Measurements from ENCODE around the gene FERMT2.
A peak's percentile ranks its signal among the peaks of the same experiment; 100 is the strongest.

FERMT2 gene

GRCh38 chr14:52898496-52898895 is 52.4 kb downstream of the FERMT2 start:
- no peaks in the 10 kb centered on the region for H3K27me3 ChIP-seq
- H3K9me3 ChIP-seq (replicated peaks in 1 of 11) = no peaks in the 10 kb centered on the region
- H3K36me3 ChIP-seq = no peaks in the 10 kb centered on the region
- H3K9ac ChIP-seq = no peak overlapping the region
- H3K4me1 ChIP-seq = peaks cover 3 to 30% (median 20%) of the 10 kb centered on the region in 10 experiments; a peak in 19 of 20 replicates
- H4K20me1 ChIP-seq = no peaks in the 10 kb centered on the region
- no peak overlapping the region for H3K4me3 ChIP-seq
- H3K27ac ChIP-seq = no peak overlapping the region
- H3K4me2 ChIP-seq = no peak overlapping the region
- no peak for TF ChIP-seq Cebpa-rat (IDR thresholded peaks at IDR 0.05)

- Histone ChIP-seq H3K27ac (peak overlapping the region in 5 of 11 experiments; percentile 11 to 60 (median 32); a peak in 6 of 22 replicates), H3K4me2 (peak overlapping the region in 10 of 11 experiments; percentile 11 to 56 (median 28); a peak in 15 of 22 replicates), H3K36me3 (no peaks in the 10 kb centered on the region), H3K9ac (no peak overlapping the region), H3K4me3 (no peak overlapping the region), H4K20me1 (no peaks in the 10 kb centered on the region), H3K27me3 (no peaks in the 10 kb centered on the region), H3K4me1 (peaks cover 3 to 30% (median 19%) of the 10 kb centered on the region in 10 experiments; a peak in 19 of 20 replicates), H3K9me3 (replicated peaks in 1 of 11) (no peaks in the 10 kb centered on the region)
- no peak for TF ChIP-seq Cebpa-rat (IDR thresholded peaks at IDR 0.05)
Observed at GRCh38 chr14:52895000-52895399, 55.9 kb downstream of the FERMT2 start.

- Histone ChIP-seq H4K20me1 (no peaks in the 10 kb centered on the region), H3K27ac (no peak overlapping the region), H3K36me3 (no peaks in the 10 kb centered on the region), H3K9me3 (replicated peaks in 1 of 11) (no peaks in the 10 kb centered on the region), H3K4me1 (peaks cover 3 to 30% (median 19%) of the 10 kb centered on the region in 10 experiments; a peak in 19 of 20 replicates), H3K9ac (no peak overlapping the region), H3K4me2 (no peak overlapping the region), H3K4me3 (no peak overlapping the region), H3K27me3 (no peaks in the 10 kb centered on the region)
- no peak for TF ChIP-seq Cebpa-rat (IDR thresholded peaks at IDR 0.05)
Observed at GRCh38 chr14:52891800-52892199, 59.0 kb downstream of the FERMT2 start.

GRCh38 chr14:52888839-52889838 is 61.7 kb downstream of the FERMT2 start:
- no peak overlapping the region for H3K4me2 ChIP-seq
- H3K27ac ChIP-seq = no peak overlapping the region
- no peaks in the 10 kb centered on the region for H3K27me3 ChIP-seq
- TF ChIP-seq Cebpa-rat (IDR thresholded peaks at IDR 0.05) = no peak
- H3K9me3 ChIP-seq (replicated peaks in 1 of 11) = no peaks in the 10 kb centered on the region
- peaks cover 0 to 6% (median 0%) of the 10 kb centered on the region in 10 experiments; a peak in 4 of 20 replicates for H3K4me1 ChIP-seq
- no peaks in the 10 kb centered on the region for H3K36me3 ChIP-seq
- H3K9ac ChIP-seq = no peak overlapping the region
- no peak overlapping the region for H3K4me3 ChIP-seq
- H4K20me1 ChIP-seq = no peaks in the 10 kb centered on the region

GRCh38 chr14:52888159-52888558 is 62.7 kb downstream of the FERMT2 start:
- no peak overlapping the region for H3K4me3 ChIP-seq
- no peak overlapping the region for H3K9ac ChIP-seq
- H4K20me1 ChIP-seq = no peaks in the 10 kb centered on the region
- H3K36me3 ChIP-seq = no peaks in the 10 kb centered on the region
- H3K27ac ChIP-seq = no peak overlapping the region
- H3K4me1 ChIP-seq = peaks cover 0 to 5% (median 0%) of the 10 kb centered on the region in 10 experiments; a peak in 1 of 20 replicates
- H3K4me2 ChIP-seq = no peak overlapping the region
- H3K9me3 ChIP-seq (replicated peaks in 1 of 11) = no peaks in the 10 kb centered on the region
- H3K27me3 ChIP-seq = no peaks in the 10 kb centered on the region
- TF ChIP-seq Cebpa-rat (IDR thresholded peaks at IDR 0.05) = no peak

- TF ChIP-seq Cebpa-rat (IDR thresholded peaks at IDR 0.05) = no peak
- Histone ChIP-seq H3K36me3 (no peaks in the 10 kb centered on the region), H3K9ac (no peak overlapping the region), H3K9me3 (replicated peaks in 1 of 11) (no peaks in the 10 kb centered on the region), H3K27ac (no peak overlapping the region), H4K20me1 (no peaks in the 10 kb centered on the region), H3K4me1 (peaks cover 0 to 5% (median 0%) of the 10 kb centered on the region in 10 experiments; a peak in 1 of 20 replicates), H3K4me2 (no peak overlapping the region), H3K4me3 (no peak overlapping the region), H3K27me3 (no peaks in the 10 kb centered on the region)
Observed at GRCh38 chr14:52885230-52885629, 65.6 kb downstream of the FERMT2 start.

GRCh38 chr14:52883658-52884057 is 67.2 kb downstream of the FERMT2 start:
- H3K9ac ChIP-seq = no peak overlapping the region
- H3K9me3 ChIP-seq (replicated peaks in 1 of 11) = no peaks in the 10 kb centered on the region
- H4K20me1 ChIP-seq = no peaks in the 10 kb centered on the region
- no peak overlapping the region for H3K4me2 ChIP-seq
- H3K36me3 ChIP-seq = no peaks in the 10 kb centered on the region
- TF ChIP-seq Cebpa-rat (IDR thresholded peaks at IDR 0.05) = no peak
- H3K27me3 ChIP-seq = no peaks in the 10 kb centered on the region
- H3K4me3 ChIP-seq = no peak overlapping the region
- no peaks in the 10 kb centered on the region for H3K4me1 ChIP-seq
- no peak overlapping the region for H3K27ac ChIP-seq

- TF ChIP-seq Cebpa-rat (IDR thresholded peaks at IDR 0.05) = no peak
- H3K27ac ChIP-seq = no peak overlapping the region
- H4K20me1 ChIP-seq = no peaks in the 10 kb centered on the region
Observed at GRCh38 chr14:52882824-52883223, 68.0 kb downstream of the FERMT2 start.

GRCh38 chr14:52879958-52880357 is 70.9 kb downstream of the FERMT2 start:
- Histone ChIP-seq H3K27ac (no peak overlapping the region), H3K27me3 (no peaks in the 10 kb centered on the region), H3K9ac (no peak overlapping the region), H3K4me3 (no peak overlapping the region), H3K36me3 (no peaks in the 10 kb centered on the region), H3K4me2 (no peak overlapping the region), H3K9me3 (replicated peaks in 1 of 11) (no peaks in the 10 kb centered on the region), H4K20me1 (no peaks in the 10 kb centered on the region), H3K4me1 (peaks cover 0 to 4% (median 0%) of the 10 kb centered on the region in 10 experiments; a peak in 1 of 20 replicates)
- no peak for TF ChIP-seq Cebpa-rat (IDR thresholded peaks at IDR 0.05)

More at GRCh38 chr14:52882824-52883223, 68.0 kb downstream of the FERMT2 start:
- Histone ChIP-seq H3K27me3 (no peaks in the 10 kb centered on the region), H3K4me3 (no peak overlapping the region), H3K4me1 (no peaks in the 10 kb centered on the region), H3K4me2 (no peak overlapping the region), H3K36me3 (no peaks in the 10 kb centered on the region), H3K9me3 (replicated peaks in 1 of 11) (no peaks in the 10 kb centered on the region), H3K9ac (no peak overlapping the region)
